GM12878 (cell line): Measurements from ENCODE around the gene UXT. TPM values are rescaled to one million over a fixed set of nuclear protein-coding genes. Genes with fewer than 3 reads are reported as not detected.
A peak's percentile ranks its signal among the peaks of the same experiment; 100 is the strongest.

Source experiments
- ATAC-seq: fragments of 200-7000 bp; cut with Tn5 transposase; 3 replicates; pipeline ENCODE4 v1.9.1; 2020; ENCODE audit warnings: mild to moderate bottlenecking, moderate library complexity
- BruUV-seq: library from RNA; stranded (reverse); fragments of 400-500 nt; replicated peaks from 2 replicates; lab custom pipeline; 2021; lab: Mats Ljungman, UMichigan
- CTCF ChIA-PET: fragments of 300-600 bp; sonication (Branson Sonifier 250); formaldehyde crosslinking; extraction: SDS; loops from one replicate; lab custom pipeline; 2021; ENCODE audit warnings: inconsistent platforms; lab: Yijun Ruan, JAX
- POLR2A ChIA-PET: fragments of 350-600 bp; formaldehyde crosslinking; extraction: SDS; loops from one replicate; lab custom pipeline; 2021; ENCODE audit warnings: inconsistent platforms; lab: Charles Lee
- RAD21 ChIA-PET: fragments of 300-600 bp; sonication (Branson Sonifier 250); formaldehyde crosslinking; loops from one replicate; lab custom pipeline; 2023; ENCODE audit warnings: antibody characterized with exemption; ENCODE audit not compliant: unreplicated experiment; lab: Charles Lee
- SMC1A ChIA-PET: fragments of 300-600 bp; sonication (Branson Sonifier 250); formaldehyde crosslinking; loops from one replicate; lab custom pipeline; 2023; ENCODE audit not compliant: unreplicated experiment, uncharacterized antibody; lab: Charles Lee
- DNase-seq: peaks from one replicate; pipeline ENCODE4 v3.0.0-alpha.2; 2011; ENCODE audit warnings: low read depth, low spot score
- FAIRE-seq: peaks from 3 replicates; lab custom pipeline; 2011; peaks lifted over from hg19 to GRCh38; lab: Jason Lieb, UNC
- H2AFZ ChIP-seq: 2 replicates; pipeline ENCODE4 v1.6.0; 2011; ENCODE audit warnings: low read depth, low read length, control low read depth; ENCODE audit not compliant: control insufficient read depth
- H3K27ac ChIP-seq: 2 replicates; pipeline ENCODE4 v1.5.1; 2011; ENCODE audit warnings: control low read depth; ENCODE audit not compliant: control insufficient read depth, insufficient read depth
- H3K27me3 ChIP-seq, 2 experiments: replicated peaks in 1 of 2; 2 replicates each; pipeline versions ENCODE4 v1.6.0 to v1.6.1; 2011; ENCODE audit warnings: low read length in 1 of 2; ENCODE audit not compliant: control insufficient read depth in 2 of 2, insufficient read depth in 2 of 2
- H3K36me3 ChIP-seq, 2 experiments: 2 replicates each; pipeline ENCODE4 v1.5.1; 2011; ENCODE audit warnings: low read length in 1 of 2; ENCODE audit not compliant: control insufficient read depth in 2 of 2, insufficient read depth in 2 of 2
- H3K4me1 ChIP-seq: 2 replicates; pipeline ENCODE4 v1.6.1; 2011; ENCODE audit warnings: mild to moderate bottlenecking, low read length, moderate library complexity, mixed read lengths; ENCODE audit not compliant: control insufficient read depth, insufficient read depth
- H3K4me2 ChIP-seq: 2 replicates; pipeline ENCODE4 v1.6.0; 2011; ENCODE audit warnings: control low read depth; ENCODE audit not compliant: control insufficient read depth, insufficient read depth
- H3K4me3 ChIP-seq: fragments of 200-600 bp; sonication (generic); 2 replicates; pipeline ENCODE4 v1.5.1; 2016
- H3K79me2 ChIP-seq: 2 replicates; pipeline ENCODE4 v1.6.0; 2011; ENCODE audit warnings: low read length; ENCODE audit not compliant: control insufficient read depth, insufficient read depth
- H3K9ac ChIP-seq: 2 replicates; pipeline ENCODE4 v1.8.0; 2011; ENCODE audit warnings: low read length, control low read depth, mixed read lengths; ENCODE audit not compliant: control insufficient read depth, insufficient read depth
- H3K9me3 ChIP-seq: replicated peaks from 3 replicates; pipeline ENCODE4 v1.5.1; 2011; ENCODE audit warnings: mild to moderate bottlenecking, low read length; ENCODE audit not compliant: control insufficient read depth, insufficient read depth
- H4K20me1 ChIP-seq: 2 replicates; pipeline ENCODE4 v1.6.0; 2011; ENCODE audit not compliant: control insufficient read depth, insufficient read depth
- ASH2L ChIP-seq: fragments of 300-600, 200-600 bp; sonication (generic); IDR thresholded peaks from 2 replicates; pipeline ENCODE4 v1.6.1; 2017; ENCODE audit warnings: low read depth, mild to moderate bottlenecking, borderline replicate concordance
- CEBPZ ChIP-seq: fragments of 150-350 bp; IDR thresholded peaks from 2 replicates; pipeline ENCODE4 v1.6.1; 2016; ENCODE audit warnings: low read depth, low read length
- CHD4 ChIP-seq: fragments of 200-600 bp; sonication (generic); IDR thresholded peaks from 2 replicates; pipeline ENCODE4 v1.6.1; 2016; ENCODE audit warnings: mild to moderate bottlenecking
- CTCF ChIP-seq, 3 experiments: IDR thresholded peaks in 2 of 3; conservative IDR thresholded peaks in 1 of 3; 2 replicates each; pipeline ENCODE4 v1.5.1; 2011; ENCODE audit warnings: low read depth in 3 of 3, low read length in 3 of 3, mild to moderate bottlenecking in 3 of 3, control low read depth in 2 of 3, moderate library complexity in 2 of 3, inconsistent platforms in 1 of 3, mixed read lengths in 1 of 3; ENCODE audit not compliant: control insufficient read depth in 2 of 3, insufficient read depth in 1 of 3; ENCODE audit errors: extremely low read depth in 1 of 3
- ELK1 ChIP-seq: IDR thresholded peaks from 2 replicates; pipeline ENCODE4 v1.6.1; 2012; ENCODE audit warnings: low read depth, low read length, improper control_type of control experiment
- MXI1 ChIP-seq: fragments of 150-350 bp; IDR thresholded peaks from 2 replicates; pipeline ENCODE4 v1.6.1; 2011; ENCODE audit warnings: low read depth, mild to moderate bottlenecking, inconsistent platforms, low read length, improper control_type of control experiment
- NR2F1 ChIP-seq: fragments of 450-650 bp; conservative IDR thresholded peaks from 2 replicates; pipeline ENCODE4 v1.6.1; 2017; ENCODE audit warnings: mild to moderate bottlenecking
- RELA ChIP-seq: fragments of 450-650 bp; IDR thresholded peaks from 2 replicates; pipeline ENCODE4 v1.8.0; 2014; ENCODE audit warnings: borderline replicate concordance; ENCODE audit not compliant: partially characterized antibody
- RUNX3 ChIP-seq: IDR thresholded peaks from 2 replicates; pipeline ENCODE4 v1.6.1; 2012; ENCODE audit warnings: low read length, inconsistent platforms
- SIX5 ChIP-seq: IDR thresholded peaks from 2 replicates; pipeline ENCODE4 v1.6.1; 2011; ENCODE audit warnings: mild to moderate bottlenecking, low read depth, low read length, moderate library complexity; ENCODE audit not compliant: severe bottlenecking
- TARDBP ChIP-seq: IDR thresholded peaks from 2 replicates; pipeline ENCODE4 v1.6.1; 2016; ENCODE audit warnings: borderline replicate concordance
- TBL1XR1 ChIP-seq: IDR thresholded peaks from 2 replicates; pipeline ENCODE4 v1.6.1; 2012; ENCODE audit warnings: low read depth, low read length, improper control_type of control experiment
- WGBS: methylation state at CpG from one replicate; pipeline ENCODE4 v1.1.6; 2016; ENCODE audit warnings: low lambda C conversion rate; ENCODE audit not compliant: insufficient replicate concordance, insufficient coverage; ENCODE audit errors: missing lambda C conversion rate; 5-methylcytosine and 5-hydroxymethylcytosine counted together
- in situ Hi-C: fragments of 300-500 bp; cut with MboI; formaldehyde crosslinking; loops from 9 replicates; pipeline ENCODE4 v1.14.3; 2018; ENCODE audit warnings: mixed read lengths
- intact Hi-C: fragments of 100-400 bp; cut with micrococcal nuclease; formaldehyde crosslinking; loops from one replicate; pipeline ENCODE4 v1.14.2; 2022; ENCODE audit not compliant: unreplicated experiment
- polyA plus RNA-seq, 11 experiments: library from polyadenylated mRNA; depleted of rRNA in 4 of 11; unstranded in 6 of 11; stranded (reverse) in 5 of 11; fragments of >200 nt; fragmentation: Nextera tagmentation in 4 of 11; fragmentation: Illumina TruSeq in 1 of 11; extraction: Ambion mirVana in 4 of 11; extraction: Trizol in 1 of 11; gene quantifications; 1 replicate in 1 of 11; 2 replicates in 10 of 11; pipeline versions ENCODE4 v1.2.1 to v1.2.3, GENCODE V29; 2011 to 2016; ENCODE audit warnings: inconsistent platforms in 2 of 11, missing spikeins in 2 of 11, low read depth in 1 of 11
- total RNA-seq, 4 experiments: library from RNA; depleted of rRNA in 3 of 4; stranded (reverse); fragments of >200 nt in 3 of 4; fragmentation: Illumina TruSeq in 1 of 4; extraction: Trizol in 1 of 4; gene quantifications; 2 replicates each; pipeline versions ENCODE4 v1.2.1 to v1.2.3, GENCODE V29; 2013 to 2021
- TF ChIP-seq, protein P1 (sequence below): fragments of 450-650 bp; formaldehyde crosslinking; IDR thresholded peaks from 2 replicates; pipeline ENCODE4 v1.4.0; 2022; ENCODE audit warnings: mild to moderate bottlenecking, moderate library complexity

Gene UXT
- total and polyA plus RNA-seq, 10 of the 15 experiments (the other 5 are each of a cell fraction or from before 2014, with no cell fraction given) = 105 to 245 (median 206) TPM

DNA sequence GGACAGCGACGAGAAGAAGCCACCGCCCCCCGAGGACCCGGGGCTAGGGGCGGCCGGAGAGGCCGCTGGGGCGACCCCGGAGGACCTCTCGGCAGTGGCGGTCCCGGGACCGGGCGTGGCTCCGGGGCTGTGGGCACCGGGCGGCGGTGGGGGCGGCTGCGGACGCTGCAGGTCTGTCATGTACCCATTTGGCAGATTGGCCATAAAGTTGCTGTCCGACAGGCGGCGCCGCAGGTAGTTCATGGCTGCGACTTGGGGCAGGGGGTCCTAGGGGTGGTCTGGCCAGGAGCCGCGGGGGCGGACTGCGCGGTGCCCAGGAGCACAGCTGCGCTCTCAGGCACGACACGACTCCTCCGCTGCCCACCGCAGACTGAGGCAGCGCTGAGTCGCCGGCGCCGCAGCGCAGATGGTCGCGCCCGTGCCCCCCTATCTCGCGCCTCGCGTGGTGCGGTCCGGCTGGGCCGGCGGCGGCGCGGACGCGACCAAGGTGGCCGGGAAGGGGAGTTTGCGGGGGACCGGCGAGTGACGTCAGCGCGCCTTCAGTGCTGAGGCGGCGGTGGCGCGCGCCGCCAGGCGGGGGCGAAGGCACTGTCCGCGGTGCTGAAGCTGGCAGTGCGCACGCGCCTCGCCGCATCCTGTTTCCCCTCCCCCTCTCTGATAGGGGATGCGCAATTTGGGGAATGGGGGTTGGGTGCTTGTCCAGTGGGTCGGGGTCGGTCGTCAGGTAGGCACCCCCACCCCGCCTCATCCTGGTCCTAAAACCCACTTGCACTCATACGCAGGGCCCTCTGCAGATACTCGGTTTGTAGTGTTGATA is 39.3 kb downstream of the UXT start, which contains the start of gene SYN1:
Gene SYN1 (minus strand): TSS at position 372 of the 817 bp plus-strand sequence. CDS start 129 bp downstream, at position 243.
- no peak within 1 kb of the TSS for H3K27ac ChIP-seq
- H3K4me3 ChIP-seq = no peak within 1 kb of the TSS
- FAIRE-seq (no peak), ATAC-seq (peak; percentile 93), DNase-seq (no peak)
- H3K4me2 ChIP-seq = peak within 1 kb of the TSS; percentile 3; the same call in 1 of the 2 replicates
- intact Hi-C loops (no loop called here), in situ Hi-C loops (no loop called here)
- no peaks in the 10 kb centered on the region; the same call in 1 of the 2 replicates for H4K20me1 ChIP-seq
- no peak within 1 kb of the TSS for H3K9ac ChIP-seq
- RAD21 ChIA-PET = no interaction called here
- POLR2A ChIA-PET = no interaction called here
- no TSS peak for BruUV-seq
- no peaks in the 10 kb centered on the region for H3K4me1 ChIP-seq
- H3K36me3 ChIP-seq = no peaks in the 10 kb centered on the region
- H3K27me3 ChIP-seq = no peaks in the 10 kb centered on the region
- SMC1A ChIA-PET = interaction anchor here (1.3 kb wide), 1 partner anchor 37 kb away, joined by 3 read pairs; the partner anchor contains the start of gene TIMP1
- CTCF ChIA-PET = interaction anchor here (1.2 kb wide), 1 partner anchor 25 kb away, joined by 3 read pairs; no protein-coding TSS in a partner anchor
- 38% methylated on average over 55 of the region's 88 CpGs for WGBS
- no peaks in the 10 kb centered on the region; the same call in 2 of the 3 replicates for H3K9me3 ChIP-seq
- no peak within 1 kb of the TSS for H2AFZ ChIP-seq
- H3K79me2 ChIP-seq = no peaks in the 10 kb centered on the region
- TF ChIP-seq RUNX3 (peak; percentile 37), MXI1 (peak; percentile 83), RELA (peak; percentile 65), NR2F1 (peak; percentile 55), CEBPZ (no peak), TBL1XR1 (0 out of 2 replicates have a peak, but pooled peaks have one; percentile 23), SIX5 (peak; percentile 23), TARDBP (no peak), CTCF (IDR thresholded peaks at IDR 0.05 in 2 of 3, conservative IDR thresholded peaks at IDR 0.05 in 1 of 3; ENCODE audit: control insufficient read depth in 2 of 3, extremely low read depth in 1 of 3, insufficient read depth in 1 of 3, low read depth in 3 of 3, low read length in 3 of 3) (peak in 2 of 3 experiments; percentile 26 to 34; a peak in 3 of 6 replicates), ASH2L (no peak), ELK1 (no peak), CHD4 (no peak)
- TF ChIP-seq, protein P1, sequence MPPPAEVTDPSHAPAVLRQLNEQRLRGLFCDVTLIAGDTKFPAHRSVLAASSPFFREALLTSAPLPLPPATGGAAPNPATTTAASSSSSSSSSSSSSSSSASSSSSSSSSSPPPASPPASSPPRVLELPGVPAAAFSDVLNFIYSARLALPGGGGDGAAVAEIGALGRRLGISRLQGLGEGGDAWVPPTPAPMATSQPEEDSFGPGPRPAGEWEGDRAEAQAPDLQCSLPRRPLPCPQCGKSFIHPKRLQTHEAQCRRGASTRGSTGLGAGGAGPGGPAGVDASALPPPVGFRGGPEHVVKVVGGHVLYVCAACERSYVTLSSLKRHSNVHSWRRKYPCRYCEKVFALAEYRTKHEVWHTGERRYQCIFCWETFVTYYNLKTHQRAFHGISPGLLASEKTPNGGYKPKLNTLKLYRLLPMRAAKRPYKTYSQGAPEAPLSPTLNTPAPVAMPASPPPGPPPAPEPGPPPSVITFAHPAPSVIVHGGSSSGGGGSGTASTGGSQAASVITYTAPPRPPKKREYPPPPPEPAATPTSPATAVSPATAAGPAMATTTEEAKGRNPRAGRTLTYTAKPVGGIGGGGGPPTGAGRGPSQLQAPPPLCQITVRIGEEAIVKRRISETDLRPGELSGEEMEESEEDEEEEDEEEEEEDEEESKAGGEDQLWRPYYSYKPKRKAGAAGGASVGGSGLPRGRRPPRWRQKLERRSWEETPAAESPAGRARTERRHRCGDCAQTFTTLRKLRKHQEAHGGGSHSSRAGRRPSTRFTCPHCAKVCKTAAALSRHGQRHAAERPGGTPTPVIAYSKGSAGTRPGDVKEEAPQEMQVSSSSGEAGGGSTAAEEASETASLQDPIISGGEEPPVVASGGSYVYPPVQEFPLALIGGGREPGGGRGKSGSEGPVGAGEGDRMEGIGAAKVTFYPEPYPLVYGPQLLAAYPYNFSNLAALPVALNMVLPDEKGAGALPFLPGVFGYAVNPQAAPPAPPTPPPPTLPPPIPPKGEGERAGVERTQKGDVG (CRISPR knock-in tag) = no peak
